GM12878 (cell line): ENCODE data around the gene PTPRM.

ENCODE experiments used
- FOS ChIP-seq: IDR thresholded peaks from 3 replicates; pipeline ENCODE4 v1.6.1; 2011; ENCODE audit warnings: borderline replicate concordance; ENCODE audit not compliant: insufficient read length; ENCODE audit errors: extremely low read depth
- FOXM1 ChIP-seq: IDR thresholded peaks from 2 replicates; pipeline ENCODE4 v1.6.1; 2012; ENCODE audit warnings: low read depth, mild to moderate bottlenecking, inconsistent platforms, low read length, moderate library complexity
- NR2C2 ChIP-seq: IDR thresholded peaks from 2 replicates; pipeline ENCODE4 v1.6.1; 2011; ENCODE audit warnings: borderline replicate concordance, low read depth; ENCODE audit not compliant: control insufficient read depth, insufficient read length
- POLR2A ChIP-seq: IDR thresholded peaks from 2 replicates; pipeline ENCODE4 v1.6.1; 2011; ENCODE audit warnings: low read depth, mild to moderate bottlenecking, low read length
- POLR2AphosphoS5 ChIP-seq: IDR thresholded peaks from 2 replicates; pipeline ENCODE4 v1.6.1; 2011; ENCODE audit warnings: mild to moderate bottlenecking, low read length, inconsistent platforms
- TF ChIP-seq, protein P1 (sequence below): fragments of 450-650 bp; IDR thresholded peaks from 2 replicates; pipeline ENCODE4 v1.6.1; 2016; ENCODE audit warnings: mild to moderate bottlenecking
- TF ChIP-seq, protein P2 (sequence below): IDR thresholded peaks from 2 replicates; pipeline ENCODE4 v1.6.1; 2011; ENCODE audit warnings: low read depth, mild to moderate bottlenecking, low read length, moderate library complexity, borderline replicate concordance; ENCODE audit errors: extremely low read depth
- TF ChIP-seq, protein P3 (sequence below), 3 experiments: IDR thresholded peaks in 2 of 3; conservative IDR thresholded peaks in 1 of 3; 2 replicates each; pipeline ENCODE4 v1.5.1; 2011; ENCODE audit warnings: low read depth in 3 of 3, low read length in 3 of 3, mild to moderate bottlenecking in 3 of 3, control low read depth in 2 of 3, moderate library complexity in 2 of 3, inconsistent platforms in 1 of 3, mixed read lengths in 1 of 3; ENCODE audit not compliant: control insufficient read depth in 2 of 3, insufficient read depth in 1 of 3; ENCODE audit errors: extremely low read depth in 1 of 3

DNA sequence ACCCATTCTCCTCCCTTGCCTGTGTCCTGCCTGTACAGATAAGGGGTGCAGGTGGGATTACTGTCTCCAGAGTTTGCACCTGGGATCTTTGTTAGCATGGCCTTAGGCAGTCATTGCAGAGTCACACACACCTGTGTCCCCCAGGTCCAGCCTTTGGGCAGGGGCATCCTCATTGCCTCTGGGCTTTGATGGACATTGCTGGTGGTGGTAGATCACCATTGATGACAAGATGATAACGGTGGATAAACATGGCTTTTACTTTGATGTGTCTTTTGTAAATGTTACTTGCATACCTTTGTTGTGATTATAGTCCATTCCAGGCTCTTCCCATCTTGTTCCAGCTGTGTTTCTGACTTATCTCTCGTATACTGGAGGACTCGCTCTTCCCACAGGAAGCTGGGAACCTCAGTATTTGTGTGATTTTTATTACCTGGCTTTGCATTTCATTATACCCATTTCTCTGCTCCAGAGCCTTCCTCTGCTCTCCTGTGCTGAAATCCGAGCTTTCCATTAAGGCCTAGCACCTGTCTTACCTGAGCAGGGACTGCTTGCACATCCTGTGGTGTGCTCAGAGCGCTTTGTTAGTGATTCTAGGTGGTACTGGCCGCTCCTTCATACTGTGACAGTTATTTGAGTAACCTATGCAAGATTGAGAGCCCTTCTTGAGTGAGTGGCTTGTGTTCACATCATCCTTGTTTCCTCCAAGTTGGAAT, 79.2 kb downstream of the PTPRM start:
- TF ChIP-seq, protein P1, sequence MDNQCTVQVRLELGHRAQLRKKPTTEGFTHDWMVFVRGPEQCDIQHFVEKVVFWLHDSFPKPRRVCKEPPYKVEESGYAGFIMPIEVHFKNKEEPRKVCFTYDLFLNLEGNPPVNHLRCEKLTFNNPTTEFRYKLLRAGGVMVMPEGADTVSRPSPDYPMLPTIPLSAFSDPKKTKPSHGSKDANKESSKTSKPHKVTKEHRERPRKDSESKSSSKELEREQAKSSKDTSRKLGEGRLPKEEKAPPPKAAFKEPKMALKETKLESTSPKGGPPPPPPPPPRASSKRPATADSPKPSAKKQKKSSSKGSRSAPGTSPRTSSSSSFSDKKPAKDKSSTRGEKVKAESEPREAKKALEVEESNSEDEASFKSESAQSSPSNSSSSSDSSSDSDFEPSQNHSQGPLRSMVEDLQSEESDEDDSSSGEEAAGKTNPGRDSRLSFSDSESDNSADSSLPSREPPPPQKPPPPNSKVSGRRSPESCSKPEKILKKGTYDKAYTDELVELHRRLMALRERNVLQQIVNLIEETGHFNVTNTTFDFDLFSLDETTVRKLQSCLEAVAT: no peak
- TF ChIP-seq POLR2A (no peak), FOXM1 (no peak), FOS (no peak), POLR2AphosphoS5 (no peak), NR2C2 (no peak)
- TF ChIP-seq, protein P2, sequence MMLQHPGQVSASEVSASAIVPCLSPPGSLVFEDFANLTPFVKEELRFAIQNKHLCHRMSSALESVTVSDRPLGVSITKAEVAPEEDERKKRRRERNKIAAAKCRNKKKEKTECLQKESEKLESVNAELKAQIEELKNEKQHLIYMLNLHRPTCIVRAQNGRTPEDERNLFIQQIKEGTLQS: no peak
- TF ChIP-seq, protein P3, sequence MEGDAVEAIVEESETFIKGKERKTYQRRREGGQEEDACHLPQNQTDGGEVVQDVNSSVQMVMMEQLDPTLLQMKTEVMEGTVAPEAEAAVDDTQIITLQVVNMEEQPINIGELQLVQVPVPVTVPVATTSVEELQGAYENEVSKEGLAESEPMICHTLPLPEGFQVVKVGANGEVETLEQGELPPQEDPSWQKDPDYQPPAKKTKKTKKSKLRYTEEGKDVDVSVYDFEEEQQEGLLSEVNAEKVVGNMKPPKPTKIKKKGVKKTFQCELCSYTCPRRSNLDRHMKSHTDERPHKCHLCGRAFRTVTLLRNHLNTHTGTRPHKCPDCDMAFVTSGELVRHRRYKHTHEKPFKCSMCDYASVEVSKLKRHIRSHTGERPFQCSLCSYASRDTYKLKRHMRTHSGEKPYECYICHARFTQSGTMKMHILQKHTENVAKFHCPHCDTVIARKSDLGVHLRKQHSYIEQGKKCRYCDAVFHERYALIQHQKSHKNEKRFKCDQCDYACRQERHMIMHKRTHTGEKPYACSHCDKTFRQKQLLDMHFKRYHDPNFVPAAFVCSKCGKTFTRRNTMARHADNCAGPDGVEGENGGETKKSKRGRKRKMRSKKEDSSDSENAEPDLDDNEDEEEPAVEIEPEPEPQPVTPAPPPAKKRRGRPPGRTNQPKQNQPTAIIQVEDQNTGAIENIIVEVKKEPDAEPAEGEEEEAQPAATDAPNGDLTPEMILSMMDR (IDR thresholded peaks at IDR 0.05 in 2 of 3, conservative IDR thresholded peaks at IDR 0.05 in 1 of 3; ENCODE audit: control insufficient read depth in 2 of 3, extremely low read depth in 1 of 3, insufficient read depth in 1 of 3, low read depth in 3 of 3, low read length in 3 of 3): no peak
